ENCODE data around the gene AGBL4.

The AGBL4 gene

DNA sequence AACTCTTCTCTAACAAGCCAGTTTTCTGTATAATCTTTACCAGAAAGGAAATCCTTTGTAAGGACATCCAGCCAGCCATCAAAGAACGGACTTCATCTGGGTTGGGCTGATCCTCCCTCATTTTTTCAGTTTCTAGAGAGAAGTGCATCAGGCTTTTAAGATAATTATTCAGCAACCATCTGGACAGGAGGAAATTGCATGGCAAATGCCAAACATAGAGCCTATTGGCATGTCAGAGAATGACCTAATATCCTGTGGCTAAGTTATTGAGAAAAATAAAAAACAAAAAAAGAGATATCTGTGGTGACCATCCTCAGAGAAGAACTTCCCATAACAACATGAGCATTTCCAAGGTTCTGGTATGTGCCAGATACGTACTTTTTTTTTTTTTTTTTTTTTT, 1172.1 kb downstream of the AGBL4 start:
- Mint-ChIP-seq H3K27me3 (ENCODE audit: low read depth) (no peaks in the 10 kb centered on the region), H3K4me1 (ENCODE audit: low read depth) (no peaks in the 10 kb centered on the region), H3K9me3 (no peaks in the 10 kb centered on the region), H3K4me3 (no peak overlapping the region), H3K36me3 (ENCODE audit: low read depth) (no peaks in the 10 kb centered on the region), H3K27ac (no peak overlapping the region)
- DNase-seq (ENCODE audit: low spot score), result no peak

DNA sequence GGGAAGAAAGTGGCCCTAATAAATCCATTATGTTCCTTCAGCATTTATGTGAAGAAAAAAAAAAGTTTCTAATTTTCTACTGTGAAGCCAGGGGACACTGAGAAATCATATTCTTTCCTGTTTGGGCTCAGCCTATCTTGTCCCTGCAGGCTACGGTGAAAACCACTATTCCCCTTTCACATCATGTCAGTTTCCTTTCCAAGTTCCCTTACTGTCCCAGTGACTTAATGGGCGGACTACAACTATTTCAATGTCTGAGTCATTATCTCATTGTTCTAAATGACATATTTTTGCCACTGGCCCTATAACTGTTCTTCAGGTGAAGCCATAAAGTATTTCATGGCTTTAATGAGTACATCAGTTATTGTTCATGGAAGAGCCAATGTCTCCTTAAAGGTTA, 1175.7 kb downstream of the AGBL4 start:
- Mint-ChIP-seq H3K27ac (no peak overlapping the region), H3K27me3 (ENCODE audit: low read depth) (peaks cover 4% of the 10 kb centered on the region), H3K9me3 (no peaks in the 10 kb centered on the region), H3K4me1 (ENCODE audit: low read depth) (no peaks in the 10 kb centered on the region), H3K36me3 (ENCODE audit: low read depth) (no peaks in the 10 kb centered on the region), H3K4me3 (no peak overlapping the region)
- no peak for DNase-seq (ENCODE audit: low spot score)

DNA sequence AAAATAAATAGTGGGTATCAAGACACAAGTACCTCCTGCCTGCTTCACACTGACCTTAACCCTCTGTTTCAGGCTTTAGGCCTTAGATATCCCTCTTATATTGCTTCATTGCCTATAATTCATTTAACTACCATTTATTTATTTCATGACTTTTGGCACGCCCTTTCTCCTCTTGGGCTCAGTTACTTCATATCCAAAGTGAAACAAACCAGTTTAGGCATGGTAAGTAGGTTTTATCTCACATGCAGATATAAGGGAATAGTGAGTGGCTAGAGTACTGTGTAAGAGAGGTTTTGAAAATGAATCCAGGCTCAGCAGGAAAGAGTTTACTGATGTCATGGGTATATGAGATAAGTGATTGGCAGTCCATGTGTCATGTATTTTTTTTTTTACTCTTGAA, 1177.3 kb downstream of the AGBL4 start:
- no peaks in the 10 kb centered on the region for H3K36me3 Mint-ChIP-seq (ENCODE audit: low read depth)
- no peak for DNase-seq (ENCODE audit: low spot score)
- H3K9me3 Mint-ChIP-seq, result no peaks in the 10 kb centered on the region
- no peaks in the 10 kb centered on the region for H3K4me1 Mint-ChIP-seq (ENCODE audit: low read depth)
- H3K27ac Mint-ChIP-seq, result no peak overlapping the region
- peaks cover 9% of the 10 kb centered on the region for H3K27me3 Mint-ChIP-seq (ENCODE audit: low read depth)
- H3K4me3 Mint-ChIP-seq, result no peak overlapping the region

DNA sequence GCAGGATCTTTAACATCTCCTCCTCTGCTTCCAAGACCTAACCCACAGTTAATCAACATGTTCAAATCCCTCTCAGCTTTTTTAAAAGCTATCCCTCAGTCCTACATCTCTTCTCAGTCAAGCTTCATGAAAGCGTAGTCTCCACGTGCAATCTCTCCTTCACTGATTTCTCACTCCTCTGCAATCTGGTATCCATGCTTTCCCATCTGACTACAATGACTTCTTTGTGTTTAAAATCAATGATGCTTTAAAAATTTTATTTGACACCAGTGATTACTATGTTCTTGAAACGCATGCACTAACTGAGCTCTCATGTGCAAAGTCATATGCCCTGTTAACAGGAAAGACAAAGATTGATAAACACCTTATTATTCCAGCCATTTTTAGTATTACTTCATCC, 1179.6 kb downstream of the AGBL4 start:
- H3K36me3 Mint-ChIP-seq (ENCODE audit: low read depth), result no peaks in the 10 kb centered on the region
- H3K4me3 Mint-ChIP-seq, result no peak overlapping the region
- no peaks in the 10 kb centered on the region for H3K9me3 Mint-ChIP-seq
- no peaks in the 10 kb centered on the region for H3K4me1 Mint-ChIP-seq (ENCODE audit: low read depth)
- H3K27ac Mint-ChIP-seq, result no peak overlapping the region
- DNase-seq (ENCODE audit: low spot score), result no peak
- H3K27me3 Mint-ChIP-seq (ENCODE audit: low read depth), result peaks cover 11% of the 10 kb centered on the region

DNA sequence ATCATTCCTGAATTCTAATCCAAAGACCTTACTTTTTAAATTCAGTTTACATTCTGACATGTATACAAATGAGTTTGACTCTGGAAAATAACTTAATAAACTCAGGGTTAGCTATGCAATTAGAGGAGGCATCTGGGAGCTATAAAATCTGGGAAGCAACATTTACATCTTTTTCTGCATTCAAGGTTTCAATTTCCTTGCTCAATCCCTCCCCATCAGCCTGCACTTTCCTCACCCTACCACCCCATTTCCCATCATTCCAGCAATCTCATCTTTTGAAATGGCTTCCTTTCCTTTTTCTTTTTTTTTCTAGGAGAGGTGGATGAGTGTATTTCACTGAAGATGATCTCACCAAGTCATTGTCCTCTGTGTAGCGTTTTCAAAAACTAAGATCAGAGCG, 1181.8 kb downstream of the AGBL4 start:
- H3K27me3 Mint-ChIP-seq (ENCODE audit: low read depth), result peaks cover 20% of the 10 kb centered on the region
- H3K4me3 Mint-ChIP-seq, result no peak overlapping the region
- H3K36me3 Mint-ChIP-seq (ENCODE audit: low read depth), result no peaks in the 10 kb centered on the region
- no peak overlapping the region for H3K27ac Mint-ChIP-seq
- no peaks in the 10 kb centered on the region for H3K4me1 Mint-ChIP-seq (ENCODE audit: low read depth)
- no peaks in the 10 kb centered on the region for H3K9me3 Mint-ChIP-seq
- no peak for DNase-seq (ENCODE audit: low spot score)

DNA sequence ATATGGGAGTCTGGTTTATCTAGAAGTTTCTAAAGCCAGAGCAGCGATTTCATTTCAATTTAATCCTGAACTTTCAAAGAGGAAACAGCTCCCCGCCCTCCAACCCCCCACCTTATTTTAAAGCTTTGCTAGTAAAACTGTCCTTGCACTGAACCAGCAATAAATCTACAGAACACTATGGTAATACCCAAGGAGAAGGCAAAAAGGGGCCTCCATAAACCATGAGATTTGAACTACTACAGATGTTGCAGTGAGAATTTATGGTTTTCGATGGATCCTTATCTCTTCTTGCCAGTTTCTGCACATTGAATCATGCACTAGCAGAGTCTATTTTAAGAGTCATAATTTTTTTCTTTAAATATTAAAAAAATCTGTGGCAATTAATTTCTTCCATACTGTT, 1182.3 kb downstream of the AGBL4 start:
- no peaks in the 10 kb centered on the region for H3K4me1 Mint-ChIP-seq (ENCODE audit: low read depth)
- H3K27me3 Mint-ChIP-seq (ENCODE audit: low read depth), result peaks cover 21% of the 10 kb centered on the region
- no peak for DNase-seq (ENCODE audit: low spot score)
- no peak overlapping the region for H3K4me3 Mint-ChIP-seq
- no peaks in the 10 kb centered on the region for H3K9me3 Mint-ChIP-seq
- H3K36me3 Mint-ChIP-seq (ENCODE audit: low read depth), result no peaks in the 10 kb centered on the region
- H3K27ac Mint-ChIP-seq, result no peak overlapping the region

DNA sequence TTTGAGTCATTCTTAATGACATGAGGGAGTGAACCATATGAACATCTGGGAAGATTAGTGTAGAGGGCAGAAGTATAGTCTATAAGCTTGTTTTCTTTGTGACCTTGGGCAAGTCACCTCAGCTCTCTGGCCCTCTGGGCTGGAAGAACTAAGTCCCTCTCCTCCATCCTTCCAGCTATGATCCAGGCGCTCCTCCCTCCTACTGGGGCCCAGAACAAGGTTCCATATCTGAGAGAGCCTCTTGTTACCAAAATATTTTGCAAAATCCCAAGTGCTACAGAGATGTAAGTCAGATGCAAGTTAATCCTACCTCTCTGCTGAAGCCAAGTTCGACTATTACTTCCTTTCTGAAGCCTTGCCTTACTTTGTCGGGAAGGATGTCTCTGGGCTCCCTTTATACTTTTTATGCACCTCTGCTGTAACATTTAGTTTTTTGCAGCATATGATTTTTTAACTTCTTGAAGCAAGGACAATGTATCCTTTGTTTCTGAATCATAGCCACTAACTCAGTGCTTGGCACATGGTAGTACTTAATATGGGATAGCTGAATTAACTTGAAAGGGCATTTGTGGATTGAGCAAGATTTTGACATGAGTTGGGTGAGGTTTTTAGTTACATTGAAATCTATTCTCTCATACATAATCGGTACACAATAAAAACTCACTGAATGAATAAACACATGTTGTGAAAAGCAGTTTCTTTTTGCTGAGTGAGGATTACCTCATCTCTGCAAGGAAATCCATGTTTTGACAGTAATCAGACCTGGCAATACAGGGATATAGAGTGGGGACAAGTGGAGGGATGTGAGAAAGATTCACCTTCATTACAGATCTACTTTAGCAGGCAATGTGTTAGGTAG, 1192.4 kb downstream of the AGBL4 start:
- Mint-ChIP-seq H3K9me3 (no peaks in the 10 kb centered on the region), H3K4me3 (no peak overlapping the region), H3K36me3 (ENCODE audit: low read depth) (no peaks in the 10 kb centered on the region), H3K4me1 (ENCODE audit: low read depth) (no peaks in the 10 kb centered on the region), H3K27me3 (ENCODE audit: low read depth) (peaks cover 15% of the 10 kb centered on the region), H3K27ac (no peak overlapping the region)
- no peak for DNase-seq (ENCODE audit: low spot score)

DNA sequence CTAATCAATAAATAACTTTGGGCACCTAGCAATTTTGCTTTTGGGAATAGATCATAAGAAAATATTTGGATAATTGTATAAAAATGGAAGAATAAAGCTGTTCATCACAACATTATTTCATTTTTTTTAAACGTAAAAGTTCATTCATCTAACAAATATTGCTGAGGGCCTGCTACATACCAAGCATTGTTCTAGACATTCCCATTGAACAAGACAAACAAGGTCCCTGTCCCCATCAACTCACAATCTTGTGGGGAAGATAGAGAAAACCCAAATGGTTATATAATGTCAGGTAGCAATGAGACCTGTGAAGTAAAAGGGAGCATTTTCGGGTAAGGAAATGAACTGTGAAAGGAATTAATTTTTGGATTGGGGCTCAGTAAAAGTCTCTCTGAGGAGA, 1193.0 kb downstream of the AGBL4 start:
- Mint-ChIP-seq H3K4me1 (ENCODE audit: low read depth) (no peaks in the 10 kb centered on the region), H3K9me3 (no peaks in the 10 kb centered on the region), H3K27me3 (ENCODE audit: low read depth) (peaks cover 14% of the 10 kb centered on the region), H3K36me3 (ENCODE audit: low read depth) (no peaks in the 10 kb centered on the region), H3K27ac (no peak overlapping the region), H3K4me3 (no peak overlapping the region)
- no peak for DNase-seq (ENCODE audit: low spot score)

DNA sequence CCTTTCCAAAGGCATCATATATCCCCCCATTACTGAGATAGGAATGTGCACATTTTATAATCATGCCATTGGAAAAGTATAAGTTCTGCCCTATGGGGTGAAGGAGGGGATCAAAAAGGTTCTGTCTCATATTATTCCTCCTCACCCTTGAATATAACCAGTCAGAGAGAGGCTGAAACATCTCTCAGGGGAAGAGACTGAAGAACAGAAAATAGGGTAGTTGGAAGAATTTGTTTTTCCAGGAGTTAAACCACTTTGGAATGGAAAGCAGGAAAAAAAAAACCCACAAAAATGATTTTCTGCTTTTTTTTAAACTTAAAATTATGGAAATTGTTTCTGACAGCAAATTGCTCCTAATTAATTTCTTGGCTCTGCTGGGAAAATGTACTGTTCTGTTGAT, 1194.3 kb downstream of the AGBL4 start:
- Mint-ChIP-seq H3K4me3 (no peak overlapping the region), H3K27ac (no peak overlapping the region), H3K36me3 (ENCODE audit: low read depth) (no peaks in the 10 kb centered on the region), H3K4me1 (ENCODE audit: low read depth) (no peaks in the 10 kb centered on the region), H3K9me3 (no peaks in the 10 kb centered on the region), H3K27me3 (ENCODE audit: low read depth) (peaks cover 14% of the 10 kb centered on the region)
- no peak for DNase-seq (ENCODE audit: low spot score)

DNA sequence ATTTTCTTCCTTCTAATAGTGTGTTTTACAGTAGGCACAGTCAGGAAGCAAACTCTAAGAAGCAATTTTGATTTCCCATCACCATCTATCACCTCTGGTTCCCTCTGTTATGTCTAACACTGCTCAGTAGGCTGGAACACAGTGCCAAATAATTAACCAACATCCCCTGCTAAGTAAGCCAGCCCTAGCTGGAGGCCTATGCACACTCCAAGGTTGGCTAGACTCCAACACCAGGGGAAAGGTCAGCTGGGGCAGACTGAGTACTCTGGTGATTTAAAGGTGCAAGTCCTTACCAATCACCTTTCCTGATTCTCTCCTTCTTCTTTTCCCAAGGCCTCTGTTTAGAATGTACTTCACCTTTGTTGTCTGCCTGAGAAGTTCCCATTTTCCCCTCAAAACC, 1200.6 kb downstream of the AGBL4 start:
- Mint-ChIP-seq H3K4me1 (ENCODE audit: low read depth) (no peaks in the 10 kb centered on the region), H3K4me3 (no peak overlapping the region), H3K27me3 (ENCODE audit: low read depth) (peaks cover 23% of the 10 kb centered on the region), H3K27ac (no peak overlapping the region), H3K9me3 (no peaks in the 10 kb centered on the region), H3K36me3 (ENCODE audit: low read depth) (no peaks in the 10 kb centered on the region)
- DNase-seq (ENCODE audit: low spot score), result no peak

DNA sequence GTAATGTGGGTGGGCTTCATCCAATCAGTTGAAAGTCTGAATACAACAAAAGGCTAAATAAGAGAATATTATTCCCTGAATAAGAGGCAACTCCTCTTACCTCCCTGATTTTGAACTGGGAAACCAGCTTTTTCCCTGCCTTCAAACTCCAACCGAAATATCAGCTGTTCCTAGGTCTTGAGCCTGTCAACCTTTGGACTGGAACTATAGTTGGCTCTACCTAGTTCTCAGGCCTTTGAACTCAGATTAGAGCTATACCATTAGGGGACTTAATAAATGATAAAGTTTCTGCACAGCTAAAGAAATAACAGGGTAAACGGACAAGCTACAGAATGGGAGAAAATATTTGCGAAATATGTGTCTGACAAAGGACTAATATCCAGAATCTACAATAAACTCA, 1203.3 kb downstream of the AGBL4 start:
- no peak overlapping the region for H3K27ac Mint-ChIP-seq
- no peak for DNase-seq (ENCODE audit: low spot score)
- H3K27me3 Mint-ChIP-seq (ENCODE audit: low read depth), result peaks cover 19% of the 10 kb centered on the region
- no peaks in the 10 kb centered on the region for H3K4me1 Mint-ChIP-seq (ENCODE audit: low read depth)
- no peaks in the 10 kb centered on the region for H3K36me3 Mint-ChIP-seq (ENCODE audit: low read depth)
- no peaks in the 10 kb centered on the region for H3K9me3 Mint-ChIP-seq
- no peak overlapping the region for H3K4me3 Mint-ChIP-seq

DNA sequence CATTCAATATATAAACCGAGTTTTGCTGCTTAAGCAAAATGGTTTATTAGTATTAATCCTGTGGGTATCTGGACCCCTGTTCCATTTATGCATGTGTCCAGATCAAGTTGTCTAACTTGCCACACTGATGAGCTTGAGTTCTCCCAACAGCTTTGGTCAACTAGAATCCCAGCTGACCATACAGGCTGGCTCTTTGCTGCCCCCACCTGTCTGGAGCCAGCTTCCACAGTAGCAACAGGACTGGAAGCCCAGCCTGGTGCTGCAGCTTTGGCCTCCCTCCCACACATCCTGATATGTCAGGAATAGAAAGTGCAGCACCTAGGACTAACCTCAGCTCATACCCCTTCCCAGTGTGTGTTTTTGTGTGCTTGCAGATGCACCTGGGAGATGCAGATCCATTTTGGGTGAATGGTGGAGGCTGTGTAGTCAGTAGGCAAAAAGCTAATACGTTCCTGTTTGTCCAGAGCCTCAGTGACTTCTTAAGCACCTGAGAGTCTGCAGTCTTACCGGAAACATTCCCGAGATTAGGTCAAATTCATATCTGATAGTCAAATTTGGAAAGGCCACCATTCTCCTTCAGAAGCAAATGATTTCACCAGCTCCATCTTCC, 1206.1 kb downstream of the AGBL4 start:
- no peaks in the 10 kb centered on the region for H3K36me3 Mint-ChIP-seq (ENCODE audit: low read depth)
- peak; percentile 20 for DNase-seq (ENCODE audit: low spot score)
- no peak overlapping the region for H3K27ac Mint-ChIP-seq
- H3K27me3 Mint-ChIP-seq (ENCODE audit: low read depth), result peaks cover 11% of the 10 kb centered on the region
- H3K4me1 Mint-ChIP-seq (ENCODE audit: low read depth), result no peaks in the 10 kb centered on the region
- H3K4me3 Mint-ChIP-seq, result no peak overlapping the region
- H3K9me3 Mint-ChIP-seq, result no peaks in the 10 kb centered on the region

DNA sequence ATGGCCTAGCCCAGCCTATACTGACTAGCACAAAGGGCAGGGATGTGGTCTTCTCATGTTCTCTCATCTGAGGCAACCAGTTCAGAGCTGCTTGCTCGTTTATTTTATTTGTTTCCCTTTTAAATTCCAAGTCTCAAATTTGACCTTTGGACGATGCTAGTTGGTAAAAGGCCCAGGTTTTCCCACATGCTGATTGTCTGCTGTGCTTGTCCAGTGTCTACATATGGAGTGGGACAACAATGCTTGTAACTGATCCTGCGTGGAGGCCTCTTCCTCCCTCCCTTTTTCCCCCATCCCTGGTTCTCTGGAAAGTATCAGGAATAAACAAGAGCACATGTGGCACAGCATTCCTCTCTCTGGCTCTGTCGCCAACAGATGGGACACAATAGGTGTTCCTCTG, 1213.0 kb downstream of the AGBL4 start:
- H3K36me3 Mint-ChIP-seq (ENCODE audit: low read depth), result no peaks in the 10 kb centered on the region
- H3K4me3 Mint-ChIP-seq, result no peak overlapping the region
- no peaks in the 10 kb centered on the region for H3K4me1 Mint-ChIP-seq (ENCODE audit: low read depth)

DNA sequence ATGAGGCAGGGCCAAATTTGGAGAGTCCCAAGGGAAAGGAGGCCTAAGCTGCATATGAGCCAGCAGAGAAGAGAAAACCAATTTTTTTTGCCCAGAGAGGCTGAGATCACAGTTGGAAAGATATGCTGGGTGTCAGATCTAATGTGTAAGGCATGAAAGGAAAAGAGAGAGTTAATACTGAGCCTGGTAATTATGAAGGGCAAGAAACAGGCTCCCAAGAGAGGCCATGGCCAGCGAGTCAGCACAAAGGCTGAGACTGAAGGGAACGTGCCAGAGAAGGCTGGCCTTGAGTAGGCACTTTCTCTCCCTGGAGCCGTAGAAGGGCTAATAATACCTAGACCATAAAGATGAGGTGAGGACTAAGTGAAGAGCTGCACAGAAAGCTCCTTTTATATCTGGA, 1215.3 kb downstream of the AGBL4 start:
- no peak overlapping the region for H3K27ac Mint-ChIP-seq
- H3K36me3 Mint-ChIP-seq (ENCODE audit: low read depth), result no peaks in the 10 kb centered on the region
- no peak for DNase-seq (ENCODE audit: low spot score)
- peaks cover 8% of the 10 kb centered on the region for H3K27me3 Mint-ChIP-seq (ENCODE audit: low read depth)
- H3K4me3 Mint-ChIP-seq, result no peak overlapping the region
- no peaks in the 10 kb centered on the region for H3K4me1 Mint-ChIP-seq (ENCODE audit: low read depth)
- H3K9me3 Mint-ChIP-seq, result no peaks in the 10 kb centered on the region

More for the DNA sequence above, 1213.0 kb downstream of the AGBL4 start:
- Mint-ChIP-seq H3K27me3 (ENCODE audit: low read depth) (peaks cover 4% of the 10 kb centered on the region), H3K27ac (no peak overlapping the region), H3K9me3 (no peaks in the 10 kb centered on the region)
- no peak for DNase-seq (ENCODE audit: low spot score)
